HCT116 (cell line): ENCODE results near the gene SELPLG. TPM values are rescaled to one million over a fixed set of nuclear protein-coding genes. Genes with fewer than 3 reads are reported as not detected.

Experiments used
- ATAC-seq: fragments of 200-7000 bp; cut with Tn5 transposase; 2 replicates; pipeline ENCODE4 v1.9.1; 2020; ENCODE audit warnings: mild to moderate bottlenecking, moderate library complexity
- BruUV-seq: library from RNA; stranded (reverse); fragments of 400-500 nt; replicated peaks from 2 replicates; lab custom pipeline; 2021; lab: Mats Ljungman, UMichigan
- CTCF ChIA-PET: fragments of 300-600 bp; sonication (Branson Sonifier 250); formaldehyde crosslinking; loops from one replicate; lab custom pipeline; 2021; ENCODE audit warnings: antibody characterized with exemption; lab: Charles Lee
- POLR2A ChIA-PET: fragments of 300-600, 350-600 bp; sonication (Branson Sonifier 250); formaldehyde crosslinking; loops from one replicate; lab custom pipeline; 2021; ENCODE audit warnings: antibody characterized with exemption; lab: Charles Lee
- RAD21 ChIA-PET, 2 experiments: fragments of 300-600 bp; sonication (Branson Sonifier 250); formaldehyde crosslinking; loops; one replicate each; lab custom pipeline; 2023; ENCODE audit warnings: low total read pairs in 2 of 2; ENCODE audit not compliant: uncharacterized antibody in 2 of 2, unreplicated experiment in 2 of 2, low non-redundant PET in 1 of 2; lab: Charles Lee
- DNase-seq: peaks from one replicate; pipeline ENCODE4 v3.0.0-alpha.2; 2010; ENCODE audit warnings: low read depth, low spot score
- H2AFZ ChIP-seq: fragments of 200-600 bp; shearing (Covaris generic), sonication (generic); 2 replicates; pipeline ENCODE4 v1.6.1; 2017; ENCODE audit warnings: low read depth, mixed run types, mixed read lengths, antibody characterized with exemption, low read length; ENCODE audit not compliant: poor library complexity, severe bottlenecking
- H3K27ac ChIP-seq: 2 replicates; pipeline ENCODE4 v1.5.1; 2012; ENCODE audit warnings: low read depth, low read length
- H3K27me3 ChIP-seq: fragments of 200-600 bp; sonication (generic); 2 replicates; pipeline ENCODE4 v1.6.1; 2016; ENCODE audit warnings: mixed run types, low read length, mixed read lengths; ENCODE audit not compliant: insufficient read depth
- H3K36me3 ChIP-seq, 2 experiments: fragments of 200-500 bp in 1 of 2; fragments of 200-600 bp in 1 of 2; sonication (Bioruptor generic) in 1 of 2; sonication (generic) in 1 of 2; 2 replicates each; pipeline versions ENCODE4 v1.5.1 to v1.6.1; 2014 to 2016; ENCODE audit warnings: low read length in 2 of 2, inconsistent platforms in 1 of 2, mixed read lengths in 1 of 2, mixed run types in 1 of 2; ENCODE audit not compliant: insufficient read depth in 2 of 2, control insufficient read depth in 1 of 2
- H3K4me1 ChIP-seq, 2 experiments: fragments of 200-600 bp in 1 of 2; sonication (generic) in 1 of 2; 2 replicates each; pipeline versions ENCODE4 v1.5.1 to v1.6.1; 2012 to 2017; ENCODE audit warnings: low read length in 2 of 2, inconsistent platforms in 1 of 2, mild to moderate bottlenecking in 1 of 2, mixed read lengths in 1 of 2, mixed run types in 1 of 2, moderate library complexity in 1 of 2; ENCODE audit not compliant: insufficient read depth in 2 of 2, control insufficient read depth in 1 of 2
- H3K4me2 ChIP-seq: fragments of 200-600 bp; sonication (generic); 2 replicates; pipeline ENCODE4 v1.6.1; 2017; ENCODE audit warnings: mixed run types, low read length, mixed read lengths
- H3K4me3 ChIP-seq, 2 experiments: fragments of 200-600 bp in 1 of 2; sonication (generic) in 1 of 2; replicated peaks in 1 of 2; 2 replicates each; pipeline ENCODE4 v1.5.1; 2011 to 2016; ENCODE audit warnings: low read length in 2 of 2, control low read depth in 1 of 2, low read depth in 1 of 2, mild to moderate bottlenecking in 1 of 2, mixed read lengths in 1 of 2, mixed run types in 1 of 2
- H3K79me2 ChIP-seq: fragments of 200-600 bp; sonication (generic); 2 replicates; pipeline ENCODE4 v1.6.1; 2017; ENCODE audit warnings: mild to moderate bottlenecking, mixed run types, low read length, moderate library complexity, mixed read lengths; ENCODE audit not compliant: insufficient read depth
- H3K9ac ChIP-seq: fragments of 200-600 bp; sonication (generic); 2 replicates; pipeline ENCODE4 v1.6.1; 2016; ENCODE audit warnings: low read length, mixed read lengths
- H3K9me2 ChIP-seq: fragments of 200-600 bp; sonication (generic), shearing (Covaris generic); 2 replicates; pipeline ENCODE4 v1.6.1; 2017; ENCODE audit warnings: mixed run types, mild to moderate bottlenecking, moderate library complexity; ENCODE audit not compliant: insufficient read depth
- H3K9me3 ChIP-seq, 2 experiments: fragments of 200-500 bp in 1 of 2; fragments of 200-600 bp in 1 of 2; sonication (Bioruptor generic) in 1 of 2; sonication (generic) in 1 of 2; 2 replicates each; pipeline ENCODE4 v1.6.1; 2014 to 2017; ENCODE audit warnings: low read length in 2 of 2, mixed read lengths in 2 of 2, inconsistent platforms in 1 of 2, low read depth in 1 of 2, mild to moderate bottlenecking in 1 of 2, mixed run types in 1 of 2, moderate library complexity in 1 of 2; ENCODE audit not compliant: control insufficient read depth in 1 of 2, insufficient read depth in 1 of 2
- H4K20me1 ChIP-seq: fragments of 200-600 bp; sonication (generic), shearing (Covaris generic); 2 replicates; pipeline ENCODE4 v1.6.1; 2017; ENCODE audit warnings: mixed run types, mild to moderate bottlenecking, moderate library complexity; ENCODE audit not compliant: insufficient read depth
- CBX3 ChIP-seq: IDR thresholded peaks from 2 replicates; pipeline ENCODE4 v1.6.1; 2012; ENCODE audit warnings: low read depth
- CEBPB ChIP-seq: IDR thresholded peaks from 2 replicates; pipeline ENCODE4 v1.6.1; 2012; ENCODE audit warnings: low read depth
- ELF1 ChIP-seq: IDR thresholded peaks from 2 replicates; pipeline ENCODE4 v1.6.1; 2012; ENCODE audit warnings: low read depth, borderline replicate concordance
- FOSL1 ChIP-seq: IDR thresholded peaks from 2 replicates; pipeline ENCODE4 v1.6.1; 2012; ENCODE audit warnings: low read depth
- JUND ChIP-seq: IDR thresholded peaks from 2 replicates; pipeline ENCODE4 v1.6.1; 2012
- POLR2A ChIP-seq: IDR thresholded peaks from 2 replicates; pipeline ENCODE4 v1.7.0; 2011; ENCODE audit warnings: borderline replicate concordance; ENCODE audit not compliant: insufficient read depth, insufficient read length; ENCODE audit errors: extremely low read depth
- POLR2AphosphoS5 ChIP-seq: IDR thresholded peaks from 2 replicates; pipeline ENCODE4 v1.6.1; 2011; ENCODE audit warnings: mild to moderate bottlenecking, low read depth, low read length, moderate library complexity
- RAD21 ChIP-seq: IDR thresholded peaks from 2 replicates; pipeline ENCODE4 v1.6.1; 2012; ENCODE audit warnings: low read depth, mild to moderate bottlenecking
- SIN3A ChIP-seq: IDR thresholded peaks from 2 replicates; pipeline ENCODE4 v1.6.1; 2012; ENCODE audit warnings: low read depth
- SRF ChIP-seq: IDR thresholded peaks from 2 replicates; pipeline ENCODE4 v1.6.1; 2012; ENCODE audit warnings: low read depth
- ZFX ChIP-seq: fragments of 450-650 bp; IDR thresholded peaks from 2 replicates; pipeline ENCODE4 v1.6.1; 2017
- ZNF274 ChIP-seq: fragments of 200-500 bp; sonication (Bioruptor generic); IDR thresholded peaks from 2 replicates; pipeline ENCODE4 v1.6.1; 2014; ENCODE audit warnings: mild to moderate bottlenecking, low read depth, low read length, inconsistent platforms
- intact Hi-C: fragments of 100-400 bp; cut with micrococcal nuclease; formaldehyde crosslinking; loops from 2 replicates; pipeline ENCODE4 v1.10.0; 2022
- total RNA-seq: library from RNA; stranded (reverse); gene quantifications from one replicate; pipeline ENCODE4 v1.2.1, GENCODE V29; 2021; ENCODE audit not compliant: unreplicated experiment
- TF ChIP-seq, protein P1 (sequence below): IDR thresholded peaks from 2 replicates; pipeline ENCODE4 v1.6.1; 2012; ENCODE audit warnings: low read depth
- TF ChIP-seq, protein P2 (sequence below): IDR thresholded peaks from 2 replicates; pipeline ENCODE4 v1.6.1; 2012
- TF ChIP-seq, protein P3 (sequence below): IDR thresholded peaks from 2 replicates; pipeline ENCODE4 v1.6.1; 2012
- TF ChIP-seq, protein P4 (sequence below): IDR thresholded peaks from 2 replicates; pipeline ENCODE4 v1.6.1; 2011; ENCODE audit warnings: mild to moderate bottlenecking, low read length, moderate library complexity; ENCODE audit not compliant: insufficient replicate concordance; ENCODE audit errors: extremely low read depth

SELPLG gene
- total RNA-seq, 1 experiment from 2014 or later: 1.2 TPM

DNA sequence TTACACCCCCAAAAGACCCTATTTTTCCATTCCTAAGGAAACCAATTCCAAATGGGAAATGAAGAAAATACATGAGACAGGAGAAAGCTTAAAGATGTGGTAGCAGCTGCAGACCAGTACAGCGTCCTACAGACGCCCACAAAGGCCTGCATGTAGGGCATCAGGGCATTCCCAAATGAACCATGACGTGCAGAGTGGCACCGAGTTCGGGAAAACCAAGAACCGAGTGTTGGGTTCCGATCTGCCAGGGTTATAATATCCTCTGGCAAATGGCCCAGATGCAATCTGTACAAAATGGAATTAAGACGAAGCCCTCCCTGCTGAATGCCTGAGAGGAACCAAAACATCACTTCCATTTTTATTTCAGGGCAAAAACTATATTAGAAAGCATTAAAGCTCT, 34.4 kb upstream of the SELPLG start:
- H3K4me1 ChIP-seq: peaks cover 8 to 20% of the 10 kb centered on the region in 2 experiments
- ChIA-PET CTCF (no interaction called here), RAD21 (no interaction called here), POLR2A (no interaction called here)
- ATAC-seq: no peak
- H3K27me3 ChIP-seq: no peaks in the 10 kb centered on the region
- H3K4me2 ChIP-seq: no peak overlapping the region
- H4K20me1 ChIP-seq: no peaks in the 10 kb centered on the region
- no peak for DNase-seq
- H2AFZ ChIP-seq: no peak overlapping the region
- H3K79me2 ChIP-seq: peaks cover 32% of the 10 kb centered on the region
- no peak overlapping the region for H3K9ac ChIP-seq
- intact Hi-C loops: loop anchor here (5.0 kb wide), 1 partner anchor 64 kb away; the partner anchor contains the start of gene CORO1C
- no peaks in the 10 kb centered on the region for H3K36me3 ChIP-seq
- no peak overlapping the region for H3K27ac ChIP-seq
- no peak overlapping the region for H3K4me3 ChIP-seq
- no peaks in the 10 kb centered on the region for H3K9me3 ChIP-seq
- H3K9me2 ChIP-seq: no peaks in the 10 kb centered on the region
- BruUV-seq: no TSS peak
- TF ChIP-seq RAD21: no peak
- TF ChIP-seq, protein P1, sequence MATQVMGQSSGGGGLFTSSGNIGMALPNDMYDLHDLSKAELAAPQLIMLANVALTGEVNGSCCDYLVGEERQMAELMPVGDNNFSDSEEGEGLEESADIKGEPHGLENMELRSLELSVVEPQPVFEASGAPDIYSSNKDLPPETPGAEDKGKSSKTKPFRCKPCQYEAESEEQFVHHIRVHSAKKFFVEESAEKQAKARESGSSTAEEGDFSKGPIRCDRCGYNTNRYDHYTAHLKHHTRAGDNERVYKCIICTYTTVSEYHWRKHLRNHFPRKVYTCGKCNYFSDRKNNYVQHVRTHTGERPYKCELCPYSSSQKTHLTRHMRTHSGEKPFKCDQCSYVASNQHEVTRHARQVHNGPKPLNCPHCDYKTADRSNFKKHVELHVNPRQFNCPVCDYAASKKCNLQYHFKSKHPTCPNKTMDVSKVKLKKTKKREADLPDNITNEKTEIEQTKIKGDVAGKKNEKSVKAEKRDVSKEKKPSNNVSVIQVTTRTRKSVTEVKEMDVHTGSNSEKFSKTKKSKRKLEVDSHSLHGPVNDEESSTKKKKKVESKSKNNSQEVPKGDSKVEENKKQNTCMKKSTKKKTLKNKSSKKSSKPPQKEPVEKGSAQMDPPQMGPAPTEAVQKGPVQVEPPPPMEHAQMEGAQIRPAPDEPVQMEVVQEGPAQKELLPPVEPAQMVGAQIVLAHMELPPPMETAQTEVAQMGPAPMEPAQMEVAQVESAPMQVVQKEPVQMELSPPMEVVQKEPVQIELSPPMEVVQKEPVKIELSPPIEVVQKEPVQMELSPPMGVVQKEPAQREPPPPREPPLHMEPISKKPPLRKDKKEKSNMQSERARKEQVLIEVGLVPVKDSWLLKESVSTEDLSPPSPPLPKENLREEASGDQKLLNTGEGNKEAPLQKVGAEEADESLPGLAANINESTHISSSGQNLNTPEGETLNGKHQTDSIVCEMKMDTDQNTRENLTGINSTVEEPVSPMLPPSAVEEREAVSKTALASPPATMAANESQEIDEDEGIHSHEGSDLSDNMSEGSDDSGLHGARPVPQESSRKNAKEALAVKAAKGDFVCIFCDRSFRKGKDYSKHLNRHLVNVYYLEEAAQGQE: no peak
- no peak for TF ChIP-seq ELF1
- TF ChIP-seq, protein P2, sequence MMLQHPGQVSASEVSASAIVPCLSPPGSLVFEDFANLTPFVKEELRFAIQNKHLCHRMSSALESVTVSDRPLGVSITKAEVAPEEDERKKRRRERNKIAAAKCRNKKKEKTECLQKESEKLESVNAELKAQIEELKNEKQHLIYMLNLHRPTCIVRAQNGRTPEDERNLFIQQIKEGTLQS: no peak
- TF ChIP-seq ZNF274: no peak
- TF ChIP-seq POLR2A: no peak
- TF ChIP-seq, protein P3, sequence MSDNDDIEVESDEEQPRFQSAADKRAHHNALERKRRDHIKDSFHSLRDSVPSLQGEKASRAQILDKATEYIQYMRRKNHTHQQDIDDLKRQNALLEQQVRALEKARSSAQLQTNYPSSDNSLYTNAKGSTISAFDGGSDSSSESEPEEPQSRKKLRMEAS: no peak
- TF ChIP-seq CEBPB: no peak
- TF ChIP-seq SIN3A: no peak
- no peak for TF ChIP-seq SRF
- no peak for TF ChIP-seq ZFX
- TF ChIP-seq FOSL1: no peak
- no peak for TF ChIP-seq POLR2AphosphoS5
- TF ChIP-seq, protein P4, sequence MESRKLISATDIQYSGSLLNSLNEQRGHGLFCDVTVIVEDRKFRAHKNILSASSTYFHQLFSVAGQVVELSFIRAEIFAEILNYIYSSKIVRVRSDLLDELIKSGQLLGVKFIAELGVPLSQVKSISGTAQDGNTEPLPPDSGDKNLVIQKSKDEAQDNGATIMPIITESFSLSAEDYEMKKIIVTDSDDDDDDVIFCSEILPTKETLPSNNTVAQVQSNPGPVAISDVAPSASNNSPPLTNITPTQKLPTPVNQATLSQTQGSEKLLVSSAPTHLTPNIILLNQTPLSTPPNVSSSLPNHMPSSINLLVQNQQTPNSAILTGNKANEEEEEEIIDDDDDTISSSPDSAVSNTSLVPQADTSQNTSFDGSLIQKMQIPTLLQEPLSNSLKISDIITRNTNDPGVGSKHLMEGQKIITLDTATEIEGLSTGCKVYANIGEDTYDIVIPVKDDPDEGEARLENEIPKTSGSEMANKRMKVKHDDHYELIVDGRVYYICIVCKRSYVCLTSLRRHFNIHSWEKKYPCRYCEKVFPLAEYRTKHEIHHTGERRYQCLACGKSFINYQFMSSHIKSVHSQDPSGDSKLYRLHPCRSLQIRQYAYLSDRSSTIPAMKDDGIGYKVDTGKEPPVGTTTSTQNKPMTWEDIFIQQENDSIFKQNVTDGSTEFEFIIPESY: no peak
- no peak for TF ChIP-seq CBX3
- no peak for TF ChIP-seq JUND
